Ishikawa (cell line): ENCODE results near the gene MATN1.

Experiments
- CREB1 ChIP-seq: IDR thresholded peaks from 2 replicates; pipeline ENCODE4 v1.6.1; 2012; ENCODE audit warnings: low read depth
- EGR1 ChIP-seq: IDR thresholded peaks from 2 replicates; pipeline ENCODE4 v1.6.1; 2012
- EP300 ChIP-seq: IDR thresholded peaks from 2 replicates; pipeline ENCODE4 v1.6.1; 2012; ENCODE audit warnings: borderline replicate concordance
- FOXM1 ChIP-seq: IDR thresholded peaks from 2 replicates; pipeline ENCODE4 v1.6.1; 2012; ENCODE audit warnings: low read depth, borderline replicate concordance
- MAX ChIP-seq: IDR thresholded peaks from 2 replicates; pipeline ENCODE4 v1.6.1; 2012
- REST ChIP-seq: IDR thresholded peaks from 2 replicates; pipeline ENCODE4 v1.6.1; 2012; ENCODE audit warnings: low read depth, mild to moderate bottlenecking
- TAF1 ChIP-seq: IDR thresholded peaks from 2 replicates; pipeline ENCODE4 v1.6.1; 2012; ENCODE audit warnings: low read depth, mild to moderate bottlenecking
- ZBTB7A ChIP-seq: IDR thresholded peaks from 2 replicates; pipeline ENCODE4 v1.6.1; 2012; ENCODE audit warnings: low read depth

GRCh38 chr1:30745156-30745833 is 21.9 kb upstream of the MATN1 start:
- TF ChIP-seq REST (no peak), TAF1 (no peak), MAX (no peak), EGR1 (no peak), ZBTB7A (no peak), EP300 (no peak), FOXM1 (no peak), CREB1 (no peak)
